GM18907 (cell line): Measurements from ENCODE around the gene ABHD3.
"Not testable (repeated sequence)": the region's sequence is repeated elsewhere in the genome, so short reads cannot be mapped to it uniquely, and the experiment has no call there.

Experiments
- ATAC-seq: cut with Tn5 transposase; IDR thresholded peaks from one replicate; pipeline ENCODE4 v1.9.1; 2021; ENCODE audit warnings: mild to moderate bottlenecking, moderate library complexity; ENCODE audit not compliant: unreplicated experiment

Gene ABHD3, protein sequence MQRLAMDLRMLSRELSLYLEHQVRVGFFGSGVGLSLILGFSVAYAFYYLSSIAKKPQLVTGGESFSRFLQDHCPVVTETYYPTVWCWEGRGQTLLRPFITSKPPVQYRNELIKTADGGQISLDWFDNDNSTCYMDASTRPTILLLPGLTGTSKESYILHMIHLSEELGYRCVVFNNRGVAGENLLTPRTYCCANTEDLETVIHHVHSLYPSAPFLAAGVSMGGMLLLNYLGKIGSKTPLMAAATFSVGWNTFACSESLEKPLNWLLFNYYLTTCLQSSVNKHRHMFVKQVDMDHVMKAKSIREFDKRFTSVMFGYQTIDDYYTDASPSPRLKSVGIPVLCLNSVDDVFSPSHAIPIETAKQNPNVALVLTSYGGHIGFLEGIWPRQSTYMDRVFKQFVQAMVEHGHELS

DNA sequence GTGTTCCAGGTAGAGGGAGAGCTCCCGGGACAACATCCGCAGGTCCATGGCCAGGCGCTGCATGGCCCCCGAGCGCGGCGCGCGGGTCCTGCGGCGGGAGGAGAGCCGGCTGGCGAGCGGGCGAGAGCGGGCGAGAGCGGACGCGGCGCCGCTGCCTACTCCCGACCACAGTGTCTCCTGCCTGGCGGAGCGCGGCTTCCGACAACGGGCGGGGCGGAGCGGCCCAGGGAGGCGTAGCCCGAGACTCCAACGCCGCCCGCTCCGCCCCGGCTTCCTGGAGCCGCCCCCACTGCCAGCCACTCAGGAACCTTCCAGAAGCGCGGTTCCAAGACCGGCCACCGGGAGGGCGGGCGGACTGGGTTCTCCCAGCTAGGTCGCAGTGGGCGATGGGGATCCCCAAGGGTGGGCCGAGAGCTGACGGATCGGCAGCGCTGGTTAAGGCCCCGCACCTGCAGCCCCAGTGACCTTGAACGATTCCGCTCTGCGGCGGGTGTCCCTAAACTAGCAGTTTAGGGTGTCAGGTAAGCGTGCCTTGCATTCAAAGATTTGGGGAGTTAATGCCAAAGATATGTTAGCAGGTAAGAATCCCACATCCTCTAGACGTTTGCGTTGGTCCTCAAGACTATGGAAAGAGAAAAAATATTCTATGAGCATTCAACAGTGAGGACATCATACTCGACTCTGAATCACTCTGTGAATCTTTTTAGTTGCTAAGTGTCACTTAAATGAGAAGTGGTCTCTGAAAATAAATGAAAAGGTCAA, at the start of gene ABHD3:
ABHD3 (minus strand) TSS at position 172 of the 762 bp plus-strand sequence; CDS start at position 63, 109 bp downstream.
- peak; percentile 92 for ATAC-seq

DNA sequence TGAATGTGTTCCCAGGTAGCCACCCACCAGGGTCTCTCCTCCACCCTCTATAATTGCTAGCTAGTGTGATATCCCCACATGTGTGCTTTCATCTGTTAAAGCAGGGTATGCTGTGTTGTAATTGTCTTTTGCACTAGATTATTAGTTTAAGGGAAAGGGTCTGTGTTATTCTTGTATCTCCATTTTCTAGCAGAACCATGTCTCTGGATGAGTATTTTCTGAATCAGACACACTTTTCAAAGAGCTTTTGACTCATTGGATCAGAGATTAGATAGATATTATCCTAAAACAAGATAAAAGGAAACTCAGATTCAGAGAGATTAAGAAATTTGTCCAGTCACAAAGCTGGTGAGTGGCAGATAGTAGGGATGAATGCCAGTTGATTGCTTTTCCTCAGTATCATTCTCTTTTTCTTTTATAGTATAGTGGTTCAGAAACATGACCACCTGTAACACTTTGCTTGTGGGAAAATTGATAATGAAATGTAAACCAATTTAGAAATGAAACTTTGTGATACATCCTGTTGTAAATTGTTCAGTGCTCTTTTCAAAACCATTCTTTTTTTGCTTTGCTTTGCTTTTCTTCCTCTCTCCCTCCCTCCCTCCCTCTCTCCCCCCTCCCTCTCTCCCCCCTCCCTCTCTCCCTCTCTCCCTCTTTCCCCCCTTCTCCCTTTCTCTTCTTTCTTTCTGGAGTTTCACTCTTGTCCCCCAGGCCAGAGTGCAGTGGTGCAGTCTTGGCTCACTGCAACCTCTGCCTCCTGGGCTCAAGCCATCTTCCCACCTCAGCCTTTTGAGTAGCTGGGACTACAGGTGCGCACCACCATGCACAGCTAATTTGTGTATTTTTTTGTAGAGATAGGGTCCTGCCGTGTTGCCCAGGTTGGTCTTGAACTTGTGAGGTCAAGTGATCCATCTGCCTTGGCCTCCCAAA, 43.5 kb upstream of the ABHD3 start:
- no peak for ATAC-seq

DNA sequence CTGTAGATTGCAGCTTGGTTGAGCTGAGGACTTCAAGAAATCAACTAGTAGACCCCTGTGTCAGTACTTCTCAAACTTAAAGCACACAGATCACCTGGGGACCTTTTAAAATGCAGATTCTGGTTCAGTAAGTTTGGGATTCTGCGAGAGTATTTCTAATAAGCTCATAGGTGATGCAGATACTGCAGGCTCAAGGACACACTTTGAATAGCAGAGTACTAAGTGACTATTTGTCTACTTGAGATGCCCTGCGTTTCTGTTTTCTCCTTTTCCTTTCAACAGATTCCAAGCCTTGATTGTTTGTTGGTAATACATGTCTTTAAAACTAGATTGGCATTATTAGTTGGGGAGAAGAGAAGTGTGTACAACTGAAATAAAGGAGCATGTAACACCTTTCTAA, 42.7 kb upstream of the ABHD3 start:
- ATAC-seq = no peak

DNA sequence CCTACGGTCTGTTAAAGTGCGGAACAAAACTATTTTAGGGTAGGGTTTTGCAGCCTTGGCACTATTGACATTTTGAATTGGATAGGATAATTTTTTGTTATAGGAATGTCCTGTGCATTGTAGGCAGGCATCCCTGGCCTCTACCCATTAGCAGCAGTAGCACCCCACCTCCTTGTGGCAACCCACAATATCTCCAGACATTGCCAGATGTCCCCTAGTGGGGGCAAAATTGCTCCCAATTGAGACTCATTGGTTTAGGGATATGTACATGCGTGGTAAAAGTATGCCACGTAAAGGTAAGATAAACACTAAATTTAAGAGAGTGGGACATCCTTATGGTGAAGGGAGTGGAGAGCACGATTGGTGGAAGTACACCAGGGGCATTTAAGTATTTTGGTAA, 40.7 kb upstream of the ABHD3 start:
- ATAC-seq = no peak

DNA sequence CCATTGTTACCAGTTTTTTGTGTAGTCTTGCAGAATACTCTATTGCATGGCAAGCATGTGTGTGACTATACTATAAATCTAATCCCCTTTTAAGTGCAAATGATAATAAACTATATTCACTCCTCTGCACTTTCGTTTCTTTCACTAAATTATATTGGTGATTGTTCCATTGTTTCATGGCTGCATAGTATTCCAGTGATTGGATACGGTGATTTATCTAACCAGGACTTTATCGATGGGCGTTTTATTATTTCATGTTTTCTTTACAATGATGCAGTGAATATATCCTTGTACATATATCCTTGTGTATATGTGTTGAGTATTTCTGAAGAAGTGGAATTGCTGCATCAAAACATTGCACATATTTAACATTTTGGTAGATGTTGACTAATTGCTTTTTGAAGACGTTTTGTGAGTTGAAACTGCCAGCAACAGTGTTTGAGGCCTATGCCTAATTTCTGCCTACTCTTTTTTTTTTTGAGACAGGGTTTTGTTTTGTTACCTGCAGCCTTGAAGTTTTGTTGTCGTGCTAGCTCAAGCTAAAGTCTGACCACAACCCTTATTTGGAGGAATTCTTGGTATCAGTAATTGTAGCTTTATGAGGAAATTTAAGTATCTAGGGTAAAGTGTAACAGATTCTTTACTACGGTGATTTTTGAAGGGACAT, 38.7 kb upstream of the ABHD3 start:
- ATAC-seq = no peak

DNA sequence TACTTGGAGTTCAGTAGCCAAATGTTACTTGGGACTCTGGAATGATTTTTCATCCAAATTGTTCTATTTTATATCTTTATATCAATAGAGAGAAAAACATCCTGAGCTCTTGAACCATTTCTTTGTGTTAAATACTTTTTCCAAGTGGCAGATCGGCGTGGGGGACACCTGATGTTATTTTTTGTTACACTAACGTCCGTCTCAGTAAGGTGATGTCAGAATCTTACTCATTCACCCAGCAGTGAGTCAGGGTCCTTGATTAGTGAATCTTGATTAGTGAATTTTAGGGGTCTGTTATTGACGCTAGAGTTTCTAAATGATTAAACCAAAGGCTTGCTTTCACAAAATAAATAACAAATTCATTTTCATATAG, 37.7 kb upstream of the ABHD3 start:
- ATAC-seq = no peak

DNA sequence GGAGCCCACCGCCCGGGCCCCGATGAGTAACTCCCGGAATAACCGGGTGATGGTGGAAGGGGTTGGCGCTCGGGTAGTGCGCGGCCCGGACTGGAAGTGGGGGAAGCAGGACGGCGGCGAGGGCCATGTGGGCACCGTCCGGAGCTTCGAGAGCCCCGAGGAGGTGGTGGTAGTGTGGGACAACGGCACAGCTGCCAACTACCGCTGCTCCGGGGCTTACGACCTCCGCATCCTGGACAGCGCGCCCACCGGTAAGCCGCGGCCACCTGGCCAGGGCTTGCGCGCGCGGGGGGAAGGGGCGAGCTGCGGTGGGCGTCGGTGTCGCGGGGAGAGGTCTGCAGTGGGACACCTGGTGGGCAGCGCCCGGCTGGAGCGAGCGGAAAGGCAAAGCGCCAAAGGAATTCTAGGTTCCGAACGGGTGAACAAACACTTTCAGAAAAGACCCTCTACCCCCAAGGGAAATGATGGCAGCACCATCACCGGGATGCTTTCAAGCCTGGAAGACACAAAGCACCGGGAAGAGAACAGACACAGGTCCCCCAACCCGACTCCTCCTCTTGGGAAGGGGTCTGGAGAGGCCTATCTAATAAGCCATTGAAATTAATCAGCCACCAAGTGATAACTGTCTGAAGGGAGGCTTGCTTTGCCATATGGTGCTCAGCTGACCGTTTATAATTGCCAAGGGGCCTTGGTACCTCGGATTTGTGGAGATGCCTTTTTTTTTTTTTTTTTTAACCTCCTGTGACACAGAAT, 37.2 kb upstream of the ABHD3 start:
- peak; percentile 29 for ATAC-seq

DNA sequence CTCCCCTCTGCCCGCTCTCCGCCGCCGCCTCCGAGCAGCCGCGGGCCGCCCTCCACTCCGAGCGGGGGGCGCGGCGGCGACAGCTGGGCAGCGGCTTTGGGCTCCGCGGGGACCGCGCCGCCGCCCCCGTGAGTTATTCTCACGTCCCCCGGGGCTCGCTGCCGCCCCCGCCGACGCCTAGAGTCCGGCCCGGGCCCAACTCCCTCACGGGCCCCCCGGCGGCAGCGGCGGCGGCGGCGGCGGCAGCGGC, 36.7 kb upstream of the ABHD3 start:
- ATAC-seq = no peak

DNA sequence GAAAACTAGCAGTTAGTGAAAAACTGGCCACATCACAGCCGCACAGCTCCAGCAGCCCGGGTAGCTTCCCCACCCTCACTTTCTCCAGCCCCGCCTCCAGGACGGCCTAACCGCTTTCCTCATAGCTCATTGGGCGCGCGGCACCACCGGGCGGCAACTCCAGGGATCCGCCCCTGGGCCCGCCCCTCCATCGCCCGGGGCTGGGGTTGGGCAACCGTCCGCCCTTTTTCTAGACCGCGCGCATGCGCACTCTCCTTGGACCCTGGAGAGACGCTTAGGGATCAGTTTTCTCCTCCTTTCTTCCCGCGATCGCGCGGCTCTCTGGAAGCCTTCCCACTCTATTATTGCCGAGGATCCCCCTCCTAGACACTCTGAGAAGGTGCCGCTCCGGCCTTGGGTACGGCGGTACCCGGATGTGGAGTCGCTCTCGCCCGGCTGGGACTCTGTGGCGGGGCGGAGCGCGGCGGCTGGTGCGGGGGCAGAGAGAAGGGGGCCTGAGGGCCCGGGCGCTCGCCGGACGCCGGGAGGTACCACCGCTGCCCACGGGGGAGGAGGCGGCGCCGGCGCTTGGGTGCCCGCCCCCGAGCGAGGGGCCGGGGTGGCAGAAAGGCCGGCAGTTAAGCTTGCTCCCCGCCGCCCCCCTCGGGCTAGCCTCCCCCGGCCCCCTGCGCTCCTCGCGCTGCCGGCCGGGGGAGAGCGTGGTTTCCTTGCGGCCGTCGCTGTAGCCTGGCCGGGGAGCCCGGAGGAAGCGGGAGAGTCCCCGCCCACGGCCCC, 36.2 kb upstream of the ABHD3 start, which contains the start of gene MIB1:
MIB1 (plus strand) TSS at position 255 of the 774 bp plus-strand sequence. CDS start 792 bp downstream, outside the sequence.
- ATAC-seq = peak; percentile 98

DNA sequence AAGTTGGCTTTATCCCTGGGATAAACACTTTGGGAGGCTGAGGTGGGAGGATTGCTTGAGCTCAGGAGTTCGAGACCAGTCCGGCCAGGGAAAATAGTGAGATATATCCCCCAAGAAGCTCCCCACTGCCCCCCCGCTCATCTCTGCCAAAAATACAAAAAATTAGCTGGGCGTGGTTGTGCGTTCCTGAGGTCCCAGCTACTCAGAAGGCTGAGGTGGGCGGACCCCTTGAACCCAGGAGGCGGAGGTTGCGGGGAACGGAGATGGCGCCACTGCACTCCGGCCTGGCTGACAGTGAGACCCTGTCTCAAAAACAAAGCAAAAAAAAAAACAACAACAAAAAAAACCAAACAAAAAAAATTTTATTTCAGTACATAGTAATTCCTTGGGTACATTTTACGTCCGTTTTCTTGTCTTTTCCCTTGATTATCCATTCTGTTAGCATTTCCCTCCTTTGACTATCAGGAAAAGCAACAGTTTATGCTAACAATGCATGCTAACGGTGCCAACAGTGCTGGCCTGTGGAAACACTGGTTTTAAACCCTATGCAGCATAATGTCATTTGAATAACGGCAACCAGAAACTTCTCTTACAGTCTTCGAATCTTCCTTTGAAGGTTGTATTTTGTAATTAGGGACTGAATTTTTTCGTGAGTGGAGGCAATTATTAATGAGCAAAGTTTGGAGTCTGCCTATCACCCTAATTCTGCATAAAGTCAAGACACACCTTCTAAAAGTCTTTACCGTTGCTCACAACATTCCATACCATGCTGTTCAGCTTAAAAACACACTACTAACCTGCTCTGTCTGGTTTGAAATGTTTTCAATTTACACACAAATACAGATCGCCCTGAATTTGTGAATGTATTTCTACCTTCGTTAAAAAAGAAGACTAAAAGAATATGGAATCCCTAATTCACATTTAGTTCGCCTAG, 35.3 kb upstream of the ABHD3 start:
- peak; percentile 24 for ATAC-seq

DNA sequence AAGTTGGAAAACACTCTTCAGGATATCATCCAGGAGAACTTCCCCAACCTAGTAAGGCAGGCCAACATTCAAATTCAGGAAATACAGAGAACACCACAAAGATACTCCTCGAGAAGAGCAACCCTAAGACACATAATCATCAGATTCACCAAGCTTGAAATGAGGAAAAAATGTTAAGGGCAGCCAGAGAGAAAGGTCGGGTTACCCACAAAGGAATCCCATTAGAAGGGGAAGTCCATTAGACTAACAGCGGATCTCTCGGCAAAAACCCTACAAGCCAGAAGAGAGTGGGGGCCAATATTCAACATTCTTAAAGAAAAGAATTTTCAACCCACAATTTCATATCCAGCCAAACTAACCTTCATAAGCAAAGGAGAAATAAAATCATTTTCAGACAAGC, 32.4 kb upstream of the ABHD3 start:
- ATAC-seq = not testable (repeated sequence)

DNA sequence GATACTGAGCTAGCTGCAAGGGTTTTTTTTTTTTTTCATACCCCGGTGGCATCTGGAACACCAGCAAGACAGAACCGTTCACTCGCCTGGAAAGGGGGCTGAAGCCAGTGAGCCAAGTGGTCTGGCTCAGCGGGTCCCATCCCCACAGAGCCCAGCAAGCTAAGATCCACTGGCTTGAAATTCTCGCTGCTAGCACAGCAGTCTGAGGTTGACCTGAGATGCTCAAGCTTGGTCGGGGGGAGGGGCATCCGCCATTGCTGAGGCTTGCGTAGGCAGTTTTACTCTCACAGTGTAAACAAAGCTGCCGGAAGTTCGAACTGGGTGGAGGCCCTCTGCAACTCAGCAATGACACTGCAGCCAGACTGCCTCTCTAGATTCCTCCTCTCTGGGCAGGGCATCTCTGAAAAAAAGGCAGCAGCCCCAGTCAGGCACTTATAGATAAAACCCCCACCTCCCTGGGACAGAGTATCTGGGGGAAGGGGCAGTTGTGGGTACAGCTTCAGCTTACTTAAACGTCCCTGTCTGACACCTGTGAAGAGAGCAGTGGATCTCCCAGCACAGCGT, 31.0 kb upstream of the ABHD3 start:
- ATAC-seq = no peak

DNA sequence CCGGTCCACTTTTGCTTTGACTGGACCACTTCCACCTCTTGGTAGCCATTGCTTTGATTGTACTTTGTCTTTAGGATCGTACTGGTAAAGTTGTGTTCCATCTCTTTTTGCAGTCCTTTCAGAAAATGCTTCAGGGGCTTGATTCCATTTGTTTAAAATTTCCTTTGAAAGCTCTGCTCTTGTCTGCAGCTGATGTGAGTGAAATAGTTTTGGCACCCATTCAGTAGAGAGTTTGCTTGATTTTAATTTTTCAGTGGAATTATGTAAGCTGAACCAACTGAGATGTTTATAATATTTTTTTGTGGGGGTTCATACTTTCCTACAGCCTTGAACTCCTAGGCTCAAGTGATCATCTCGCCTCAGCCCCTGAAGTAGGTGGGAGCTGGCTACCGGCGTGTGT, 28.4 kb upstream of the ABHD3 start:
- no peak for ATAC-seq

DNA sequence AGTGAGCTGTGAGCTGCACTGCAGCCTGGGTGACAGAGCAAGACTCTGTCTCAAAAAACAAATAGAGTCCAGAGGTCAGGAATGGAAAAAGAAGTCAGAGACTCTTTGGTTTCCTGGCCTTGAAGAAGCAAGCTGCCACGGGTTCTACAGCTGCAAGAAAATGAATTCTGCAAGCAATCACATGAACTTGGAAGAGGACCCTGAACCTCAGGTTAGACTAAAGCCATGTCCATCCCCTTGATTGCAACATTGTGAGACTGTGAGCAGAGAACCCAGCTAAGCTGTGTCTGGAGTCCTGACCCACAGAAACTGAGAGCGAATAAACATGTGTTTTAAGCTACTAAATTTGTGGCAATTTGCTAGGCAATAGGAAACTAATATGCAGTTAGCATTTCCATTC, 23.1 kb upstream of the ABHD3 start:
- no peak for ATAC-seq

DNA sequence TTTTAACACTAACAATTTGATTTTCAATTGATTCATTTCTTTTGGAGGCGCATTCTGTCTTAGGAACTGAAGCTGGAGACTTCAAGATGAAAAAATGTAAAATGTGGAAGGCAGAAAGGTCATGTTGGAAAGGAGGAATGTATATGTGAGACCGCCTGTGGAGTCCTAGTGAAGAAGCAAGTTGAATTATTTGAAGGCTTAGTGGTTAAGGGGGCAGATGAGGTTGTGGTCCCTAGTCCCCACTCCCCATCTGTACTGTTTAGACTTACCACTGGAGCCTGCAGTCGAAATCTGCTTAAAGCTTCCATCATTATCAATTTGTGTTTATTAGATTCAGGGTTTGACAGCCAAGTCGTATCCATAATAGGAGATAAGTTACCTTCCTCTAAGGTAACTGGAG, 20.6 kb upstream of the ABHD3 start:
- ATAC-seq = no peak

DNA sequence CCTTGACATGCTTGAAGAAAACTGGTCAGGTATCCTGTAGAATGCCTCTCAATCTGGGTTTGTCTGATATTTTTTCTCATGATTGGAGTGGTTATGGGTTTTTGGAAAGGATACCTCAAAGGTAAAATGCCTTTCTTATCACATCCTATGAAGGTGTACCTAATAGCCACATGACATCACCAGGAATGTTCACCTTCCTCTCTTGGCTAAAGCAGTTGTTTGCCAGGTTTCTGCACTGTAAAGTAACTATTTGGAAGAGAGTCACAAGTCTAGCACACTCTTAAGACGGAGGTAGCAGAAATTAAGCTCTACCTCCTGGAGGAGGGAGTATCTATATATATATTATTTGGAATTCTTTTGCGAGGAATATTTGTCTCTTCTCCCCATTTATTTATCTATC, 18.1 kb upstream of the ABHD3 start:
- no peak for ATAC-seq

DNA sequence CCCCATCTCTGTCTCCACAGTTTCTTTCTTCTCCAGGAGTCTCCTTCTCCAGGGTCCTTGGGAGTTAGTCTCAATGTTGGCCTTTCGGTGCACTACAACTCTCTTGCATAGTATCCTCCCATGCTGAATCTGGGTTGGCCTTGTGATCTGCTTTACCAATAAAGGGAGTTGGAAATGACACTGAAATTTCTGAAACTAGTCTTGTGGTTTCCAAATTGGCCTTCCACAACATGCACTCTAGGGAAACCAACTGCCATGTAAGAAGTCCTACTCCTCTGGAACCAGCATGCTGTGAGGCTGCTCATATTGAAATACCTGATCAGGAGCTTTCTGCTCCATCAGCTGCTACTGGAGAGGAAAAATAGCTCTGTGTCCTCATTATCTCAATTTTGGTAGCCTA, 9.9 kb upstream of the ABHD3 start:
- no peak for ATAC-seq

DNA sequence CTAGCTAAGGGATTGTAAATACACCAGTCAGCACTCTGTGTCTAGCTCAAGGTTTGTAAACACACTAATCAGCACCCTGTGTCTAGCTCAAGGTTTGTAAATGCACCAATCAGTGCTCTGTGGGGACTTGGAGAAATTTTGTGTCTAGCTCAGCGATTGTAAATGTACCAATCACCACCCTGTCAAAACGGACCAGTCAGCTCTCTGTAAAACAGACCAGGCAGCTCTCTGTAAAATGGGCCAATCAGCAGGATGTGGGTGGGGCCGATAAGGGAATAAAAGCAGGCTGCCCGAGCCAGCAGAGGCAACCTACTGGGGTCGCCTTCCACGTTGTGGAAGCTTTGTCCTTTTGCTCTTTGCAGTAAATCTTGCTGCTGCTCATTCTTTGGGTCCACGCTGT, 2.6 kb upstream of the ABHD3 start:
- ATAC-seq = not testable (repeated sequence)
